GM18502 (cell line): ENCODE data around the gene L1CAM.
"Not testable (repeated sequence)": the region's sequence is repeated elsewhere in the genome, so short reads cannot be mapped to it uniquely, and the experiment has no call there.

Experiments used
- ATAC-seq: cut with Tn5 transposase; IDR thresholded peaks from one replicate; pipeline ENCODE4 v1.9.1; 2021; ENCODE audit warnings: mild to moderate bottlenecking; ENCODE audit not compliant: unreplicated experiment, poor library complexity

L1CAM gene

GRCh38 chrX:153832728-153833127 lies 53.2 kb downstream of the L1CAM start:
- ATAC-seq: no peak

GRCh38 chrX:153831429-153832150 lies 54.4 kb downstream of the L1CAM start:
- ATAC-seq: no peak

GRCh38 chrX:153830640-153831428 lies 55.1 kb downstream of the L1CAM start:
- ATAC-seq: no peak

- ATAC-seq: no peak
These were observed 56.0 kb downstream of the L1CAM start, which contains the start of gene PDZD4 for GRCh38 chrX:153829799-153830639. Gene PDZD4 (minus strand): TSS chrX:153830544. CDS start chrX:153830298, 246 bp downstream.

- no peak for ATAC-seq
These were observed 56.5 kb downstream of the L1CAM start for GRCh38 chrX:153829549-153829798.

- ATAC-seq: no peak
These were observed 57.0 kb downstream of the L1CAM start for GRCh38 chrX:153828723-153829548.

- no peak for ATAC-seq
These were observed 57.7 kb downstream of the L1CAM start for GRCh38 chrX:153828308-153828707.

- ATAC-seq: no peak
These were observed 58.1 kb downstream of the L1CAM start for GRCh38 chrX:153827903-153828302.

GRCh38 chrX:153827016-153827415 lies 59.0 kb downstream of the L1CAM start:
- no peak for ATAC-seq

GRCh38 chrX:153825042-153825441 lies 60.9 kb downstream of the L1CAM start:
- ATAC-seq: no peak

GRCh38 chrX:153824348-153824747 lies 61.6 kb downstream of the L1CAM start:
- ATAC-seq: no peak

GRCh38 chrX:153821066-153821465 lies 64.9 kb downstream of the L1CAM start:
- no peak for ATAC-seq

- ATAC-seq: no peak
These were observed 65.4 kb downstream of the L1CAM start for GRCh38 chrX:153820601-153821000.

GRCh38 chrX:153819384-153820040 lies 66.5 kb downstream of the L1CAM start:
- ATAC-seq: no peak

- ATAC-seq: no peak
These were observed 67.2 kb downstream of the L1CAM start for GRCh38 chrX:153818571-153819383.

GRCh38 chrX:153818064-153818463 lies 67.9 kb downstream of the L1CAM start:
- not testable (repeated sequence) for ATAC-seq

GRCh38 chrX:153816831-153817690 lies 68.9 kb downstream of the L1CAM start:
- ATAC-seq: no peak
